NCI-H146 (cell line): ENCODE data around the gene USP49.
"Not testable (repeated sequence)": the region's sequence is repeated elsewhere in the genome, so short reads cannot be mapped to it uniquely, and the experiment has no call there.

Experiments used
- DNase-seq: peaks from one replicate; lab custom pipeline; 2025; lab: John Stamatoyannopoulos, UW

The USP49 gene

GRCh38 chr6:41779788-41780550 is 115.2 kb downstream of the USP49 start, which contains the start of gene FRS3:
TSS of gene FRS3 (minus strand) at chr6:41779900. CDS start at chr6:41776987, 2,913 bp downstream.
- DNase-seq = peak; percentile 96

- DNase-seq = no peak
Measured at GRCh38 chr6:41779336-41779735, 115.8 kb downstream of the USP49 start.

- DNase-seq = no peak
Measured at GRCh38 chr6:41778895-41779294, 116.3 kb downstream of the USP49 start.

- DNase-seq = no peak
Measured at GRCh38 chr6:41777551-41778285, 117.5 kb downstream of the USP49 start.

- DNase-seq = no peak
Measured at GRCh38 chr6:41775293-41775882, 119.8 kb downstream of the USP49 start.

DNA sequence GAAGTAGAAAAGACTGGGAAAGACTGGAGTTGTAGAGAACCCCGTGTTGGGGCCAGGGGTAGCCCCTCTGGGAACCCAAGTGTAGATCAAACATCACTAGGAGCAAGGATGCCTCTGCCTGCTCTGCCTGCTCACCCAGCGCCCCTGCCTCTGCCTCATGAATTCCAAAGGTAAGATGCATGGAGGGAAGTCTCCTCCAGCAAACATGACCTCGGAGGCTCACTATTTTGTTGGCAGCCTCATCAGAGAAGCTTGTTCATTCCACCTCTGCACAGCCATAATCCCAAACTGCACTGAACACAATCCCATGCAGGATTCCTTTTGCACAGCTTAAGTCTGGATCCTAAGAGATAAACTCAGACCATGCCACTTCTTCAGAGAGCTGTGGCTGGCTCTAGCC is 120.3 kb downstream of the USP49 start:
- DNase-seq = no peak

DNA sequence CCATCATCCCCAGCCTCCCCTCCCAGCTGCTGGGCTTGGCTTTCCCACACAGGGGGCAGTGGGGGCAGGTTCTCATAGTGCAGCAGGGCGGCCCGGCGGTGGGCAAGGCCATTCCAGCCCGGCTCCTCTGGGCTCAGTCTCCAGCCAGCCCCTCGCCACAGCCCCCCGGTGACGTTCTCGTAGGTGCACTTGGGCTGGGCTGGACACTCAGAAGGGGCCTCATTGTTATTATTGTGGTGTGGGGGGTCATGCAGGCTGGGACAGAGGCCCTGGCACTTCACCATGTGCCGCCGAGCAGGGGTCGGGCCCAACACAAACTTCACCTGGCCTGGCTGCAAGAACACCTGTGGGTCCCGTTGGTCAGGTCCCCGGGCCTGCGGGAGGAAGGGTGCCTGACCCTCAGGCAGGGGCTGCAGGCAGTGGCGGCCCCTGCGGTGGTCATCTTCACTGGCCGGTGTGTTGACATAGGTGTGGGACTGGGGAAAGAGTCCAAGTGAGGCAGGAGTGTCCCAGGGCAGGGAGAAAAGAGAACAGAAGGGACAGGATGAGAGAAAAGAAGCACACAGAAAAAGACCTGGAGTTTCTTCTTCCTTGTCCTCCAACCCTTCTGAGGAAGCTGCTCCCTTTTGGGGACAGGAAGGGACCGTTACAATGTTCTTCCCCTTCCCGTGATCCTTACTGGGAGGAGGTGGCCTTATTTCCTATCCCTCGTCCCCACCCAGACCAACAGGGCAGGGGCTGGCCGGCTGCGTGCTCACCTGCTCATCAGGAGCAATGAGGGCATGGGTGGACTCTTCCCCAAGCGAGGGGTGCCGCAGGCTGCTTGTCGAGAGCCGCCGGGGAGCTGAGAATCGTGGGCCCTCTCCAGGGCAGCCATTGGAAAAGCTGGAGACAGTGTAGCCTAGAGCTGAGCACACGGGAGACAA is 123.9 kb downstream of the USP49 start:
- no peak for DNase-seq

DNA sequence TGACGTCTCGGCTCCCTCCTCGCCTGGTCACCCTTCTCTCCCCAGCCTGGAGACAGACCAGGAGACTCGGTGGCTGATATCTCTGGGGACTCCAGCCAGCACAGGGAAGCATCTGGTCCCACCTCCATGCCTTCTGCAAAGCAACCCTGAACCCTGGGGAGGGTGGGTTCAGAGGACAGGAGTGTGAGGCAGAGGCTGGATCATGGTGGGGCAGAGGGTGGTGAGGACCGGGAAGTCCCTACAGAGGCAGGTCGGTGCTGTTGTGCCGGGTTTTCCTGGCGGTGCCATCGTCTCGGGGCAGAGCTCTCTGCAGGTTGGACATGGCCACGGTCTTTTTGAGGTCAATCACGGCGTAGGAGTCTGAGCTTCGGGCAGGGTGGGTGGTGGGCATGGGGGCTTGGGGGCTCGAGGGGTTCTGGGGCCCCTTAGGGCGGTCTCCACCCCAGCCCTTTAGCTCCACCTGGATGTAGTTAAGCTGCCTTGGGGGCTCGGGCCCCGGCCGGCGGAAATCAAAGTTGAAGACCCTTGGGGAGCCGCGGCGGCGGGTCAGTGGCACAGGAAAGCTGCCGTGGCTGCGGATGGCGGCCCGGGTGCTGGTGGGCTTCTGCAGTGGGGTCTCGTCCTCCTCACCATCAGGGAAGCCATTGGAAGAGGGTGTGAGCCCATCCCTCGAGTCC is 124.7 kb downstream of the USP49 start:
- DNase-seq = no peak

DNA sequence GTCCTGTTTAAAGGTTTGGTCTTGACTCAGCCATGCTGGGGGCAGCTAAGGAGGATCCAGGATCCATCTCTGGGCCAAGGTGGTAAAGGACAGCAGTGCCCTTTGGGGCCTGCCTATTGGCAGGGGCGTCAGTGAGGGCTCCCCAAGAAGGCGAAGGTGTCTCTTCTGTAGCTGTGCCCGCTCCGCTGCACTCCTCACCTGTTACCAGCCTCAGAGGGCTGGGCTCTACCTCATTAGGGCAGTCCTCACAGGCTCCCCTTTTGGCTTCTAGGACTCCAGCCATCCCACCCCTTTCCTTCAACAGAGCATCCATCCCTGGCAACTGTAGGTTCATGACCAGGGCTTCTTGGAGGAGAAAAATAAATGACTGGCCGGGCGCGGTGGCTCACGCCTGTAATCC is 125.8 kb downstream of the USP49 start:
- DNase-seq = no peak

- no peak for DNase-seq
Measured at GRCh38 chr6:41768545-41769308, 126.4 kb downstream of the USP49 start.

DNA sequence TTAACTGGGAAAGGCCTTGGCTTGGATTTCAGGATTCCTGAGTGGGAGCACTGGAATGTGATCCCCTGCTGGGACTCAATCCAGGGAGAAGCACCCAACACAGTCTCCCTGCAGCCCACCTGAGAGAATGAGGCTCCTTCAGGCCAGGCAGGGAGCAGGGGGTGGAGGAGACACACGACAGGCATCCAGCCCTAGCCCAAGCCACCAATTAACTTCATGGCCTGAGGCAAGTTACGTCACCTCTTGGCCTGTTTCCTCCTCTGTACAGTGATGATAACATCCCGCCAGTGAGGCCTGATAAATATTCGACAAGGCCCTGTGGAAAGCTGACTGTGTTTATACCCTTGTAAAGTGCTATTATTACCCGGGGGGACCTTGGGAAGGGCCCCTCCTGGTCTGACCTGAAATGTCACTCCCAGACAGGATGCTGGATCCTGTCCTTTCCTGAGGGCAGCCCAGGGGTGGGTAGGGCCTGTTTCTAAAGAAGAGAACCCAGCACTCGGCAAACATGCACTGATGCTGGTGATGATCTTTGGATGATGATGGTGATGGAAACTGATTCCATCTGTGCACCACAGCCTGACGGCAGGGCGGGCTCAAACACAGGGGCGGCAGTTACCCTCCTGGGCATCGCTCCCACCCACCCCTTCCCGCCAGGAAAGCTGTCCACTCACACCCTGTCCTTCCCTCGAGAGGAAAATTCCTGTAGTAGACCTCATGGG is 127.9 kb downstream of the USP49 start:
- peak; percentile 92 for DNase-seq

DNA sequence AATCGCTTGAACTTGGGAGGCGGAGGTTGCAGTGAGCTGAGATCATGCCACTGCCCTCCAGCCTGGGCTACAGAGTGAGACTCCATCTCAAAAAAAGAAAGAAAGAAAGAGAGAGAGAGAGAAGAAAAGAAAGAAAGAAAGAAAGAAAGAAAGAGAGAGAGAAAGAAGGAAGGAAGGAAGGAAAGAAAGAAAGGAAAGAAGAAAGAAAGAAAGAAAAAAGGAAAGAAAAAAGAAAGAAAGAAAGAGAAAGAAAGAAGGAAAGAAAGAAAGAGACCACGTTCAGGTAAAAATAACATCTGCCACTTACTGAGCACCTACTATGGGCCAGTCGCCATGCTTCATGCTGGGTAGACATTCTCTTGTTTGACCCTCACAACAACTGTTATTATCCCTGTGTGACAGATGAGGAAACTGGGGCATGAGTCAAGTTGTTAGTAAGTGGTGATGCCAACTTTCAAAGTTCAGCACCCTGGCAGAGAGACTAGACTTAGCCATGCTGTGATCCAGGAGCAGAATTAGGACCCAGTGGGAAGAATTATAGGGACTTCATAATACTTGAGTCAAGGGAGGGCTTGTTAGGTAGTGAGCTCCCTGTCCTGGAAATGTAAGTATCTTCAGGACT is 129.0 kb downstream of the USP49 start:
- not testable (repeated sequence) for DNase-seq

GRCh38 chr6:41763470-41763869 is 131.7 kb downstream of the USP49 start:
- DNase-seq = peak; percentile 24

- no peak for DNase-seq
Measured at GRCh38 chr6:41759905-41760579, 135.1 kb downstream of the USP49 start.

DNA sequence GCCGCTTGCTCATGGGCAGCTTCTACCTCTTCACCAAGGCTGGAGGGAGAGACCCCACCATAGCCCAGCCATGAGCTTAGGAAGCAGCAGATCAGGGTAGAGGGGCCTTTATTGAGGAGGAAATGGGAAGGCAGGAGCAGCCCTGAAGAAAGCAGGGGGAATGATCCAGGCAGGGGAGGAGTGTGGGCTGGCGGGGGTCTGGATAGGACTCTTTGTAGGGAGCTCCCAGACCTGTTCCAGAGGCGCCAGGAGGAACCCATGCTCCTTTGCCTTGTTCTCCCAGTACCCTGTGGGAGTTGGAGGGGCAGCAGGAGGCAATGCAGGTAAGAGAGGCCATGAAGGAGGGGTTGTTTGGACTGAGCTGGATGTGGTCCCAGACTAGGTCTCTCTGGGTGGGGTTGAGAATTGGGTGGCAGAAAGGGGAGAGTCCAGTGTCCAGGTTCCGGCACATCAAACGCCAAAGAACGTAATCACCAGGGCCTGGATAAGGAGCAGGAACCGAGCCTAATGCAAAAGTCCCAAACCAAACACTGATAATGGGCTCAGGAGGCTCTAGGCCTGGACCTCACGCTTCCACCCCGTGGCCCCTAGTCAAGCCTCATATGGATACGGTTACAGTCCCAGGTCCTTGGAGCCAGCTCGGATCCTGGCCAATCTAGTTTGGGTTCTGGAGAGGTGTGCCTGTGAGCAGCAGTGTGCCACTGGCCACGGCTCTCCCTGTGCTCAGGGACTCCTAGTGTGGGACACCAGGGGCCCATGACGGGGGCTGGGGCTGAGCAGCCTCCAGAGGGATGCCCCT is 135.9 kb downstream of the USP49 start:
- DNase-seq = no peak

DNA sequence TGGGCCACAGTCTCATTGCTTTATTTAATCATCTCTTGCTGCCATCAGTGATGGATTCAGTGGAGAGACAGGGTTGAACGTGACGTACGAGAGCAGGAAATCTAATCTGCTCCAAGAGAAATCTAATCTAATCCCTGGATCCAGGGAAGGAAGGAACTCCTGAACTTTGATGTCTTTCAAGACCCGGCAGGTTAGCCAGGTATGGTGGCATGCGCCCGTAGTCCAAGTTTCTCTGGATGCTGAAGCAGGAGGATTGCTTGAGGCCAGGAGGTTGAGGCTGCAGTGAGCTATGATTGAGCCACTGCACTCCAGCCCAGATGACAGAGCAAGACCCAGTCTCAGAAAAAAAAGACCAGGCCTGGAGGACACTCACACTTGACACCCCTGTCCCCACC is 136.5 kb downstream of the USP49 start:
- no peak for DNase-seq

DNA sequence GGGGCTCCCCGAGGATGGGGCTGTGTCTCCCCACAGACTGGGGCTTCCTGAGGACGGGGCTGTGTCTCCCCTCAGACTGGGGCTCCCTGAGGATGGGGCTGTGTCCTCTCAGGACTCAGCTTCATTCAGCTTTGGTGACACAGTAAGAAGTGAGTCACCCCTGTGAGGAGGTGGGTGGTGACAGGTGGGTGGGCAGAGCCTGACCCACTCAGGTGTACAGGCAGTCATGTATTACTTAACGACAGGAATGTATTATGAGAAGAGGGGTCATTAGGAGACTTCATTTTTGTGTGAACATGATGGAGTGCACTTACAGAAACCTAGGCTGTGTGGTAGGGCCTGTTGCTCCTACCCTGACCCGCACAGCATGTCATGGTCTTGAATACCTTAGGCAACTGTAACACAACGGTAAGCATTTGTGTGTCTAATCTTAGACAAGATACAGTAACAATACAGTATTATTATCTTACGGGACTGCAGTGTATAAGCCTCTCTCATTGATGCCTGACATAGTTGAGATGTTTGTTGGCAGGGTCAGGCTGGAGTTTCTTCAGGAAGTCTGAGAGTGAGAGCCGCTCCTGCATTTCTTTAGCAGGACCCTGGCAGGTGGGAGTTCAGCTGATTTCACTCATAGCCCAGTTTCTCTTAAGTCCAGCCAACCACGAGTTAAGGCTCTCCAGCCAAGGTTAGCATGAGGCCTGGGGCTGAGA is 137.1 kb downstream of the USP49 start:
- no peak for DNase-seq
